Stimulated activated CD8-positive, alpha-beta memory T cell treated with anti-CD3 and anti-CD28 coated beads, Interleukin-12 subunit alpha, Interleukin-12 subunit beta, amount 100 ng/mL, for 4 hours (primary cell): ENCODE results near the gene ANAPC1.
"Not testable (repeated sequence)": the region's sequence is repeated elsewhere in the genome, so short reads cannot be mapped to it uniquely, and the experiment has no call there.

Experiments
- DNase-seq: peaks from one replicate; pipeline ENCODE4 v3.0.0-alpha.2; 2020; ENCODE audit warnings: low read depth

ANAPC1 gene

DNA sequence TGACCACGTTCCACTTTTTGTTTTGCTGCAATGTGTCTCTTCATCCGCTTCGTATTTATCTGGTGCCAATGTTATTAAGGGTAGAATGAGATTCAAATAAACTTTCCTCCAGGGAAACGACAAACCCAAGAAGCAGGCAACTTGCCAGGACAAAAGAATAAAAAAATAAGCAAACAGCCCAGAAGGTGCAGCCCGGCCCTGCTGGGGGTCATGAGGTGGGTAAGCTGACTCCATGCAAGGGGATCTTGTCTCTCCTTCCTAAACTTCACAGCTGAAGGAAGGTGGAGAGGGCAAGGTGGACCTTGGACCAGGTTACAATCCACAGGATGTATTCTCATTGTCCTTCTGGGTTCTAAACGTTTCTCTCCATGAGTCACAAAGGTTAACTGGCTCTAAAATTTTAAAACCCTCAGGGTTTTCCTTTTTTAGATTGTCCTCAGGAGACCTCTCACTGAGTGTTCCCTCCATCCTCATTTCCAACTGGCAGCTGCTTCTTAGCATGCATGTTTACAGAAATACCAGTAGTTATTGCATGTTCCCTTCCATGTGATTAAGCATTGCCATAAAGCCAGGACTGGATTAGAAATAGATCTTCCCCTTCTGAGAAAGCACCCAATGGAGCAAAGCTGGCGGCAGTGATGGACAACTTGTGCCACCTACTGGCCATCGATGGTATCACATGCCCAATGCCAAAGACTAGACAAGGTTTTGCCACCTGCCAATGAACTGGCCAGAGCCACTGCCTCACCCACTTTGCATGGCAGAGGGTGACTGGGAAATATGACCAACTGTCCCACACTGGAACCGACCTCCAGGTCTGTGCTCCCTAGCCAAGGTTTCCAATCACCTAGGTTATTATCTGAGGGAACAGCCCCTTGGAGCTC is 147.9 kb downstream of the ANAPC1 start:
- DNase-seq = not testable (repeated sequence)

GRCh38 chr2:111735420-111735819 is 148.6 kb downstream of the ANAPC1 start:
- DNase-seq = not testable (repeated sequence)

DNA sequence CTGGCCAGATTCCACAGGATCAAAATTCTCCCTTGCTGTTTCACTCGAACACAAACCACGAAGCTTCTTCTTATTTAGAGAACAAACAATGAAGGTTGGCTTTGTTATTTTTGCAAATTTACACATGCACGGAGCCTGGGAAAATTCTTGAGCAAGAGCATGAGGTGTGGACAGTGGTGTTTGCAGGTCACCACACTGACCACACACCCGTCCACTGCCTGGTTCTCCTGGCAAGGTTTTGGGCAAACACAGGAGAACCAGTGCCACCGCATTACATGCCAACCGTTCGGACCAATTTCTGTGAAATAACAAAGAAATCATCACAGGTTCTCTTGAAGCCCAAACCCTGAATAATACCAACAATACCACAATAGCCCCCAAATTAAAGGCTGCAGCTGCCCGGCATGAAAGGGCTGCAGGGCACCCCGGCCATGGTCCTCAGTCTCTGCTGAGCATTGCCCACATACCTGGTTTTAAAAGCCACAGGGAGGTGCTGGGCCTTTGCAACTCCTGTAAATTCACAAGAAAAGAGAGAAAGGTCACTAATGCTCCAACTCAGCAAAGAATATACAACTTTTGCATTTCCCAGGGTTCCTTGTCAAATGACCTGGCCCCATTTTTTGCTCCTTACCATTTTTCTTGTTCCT is 154.1 kb downstream of the ANAPC1 start:
- DNase-seq = not testable (repeated sequence)

DNA sequence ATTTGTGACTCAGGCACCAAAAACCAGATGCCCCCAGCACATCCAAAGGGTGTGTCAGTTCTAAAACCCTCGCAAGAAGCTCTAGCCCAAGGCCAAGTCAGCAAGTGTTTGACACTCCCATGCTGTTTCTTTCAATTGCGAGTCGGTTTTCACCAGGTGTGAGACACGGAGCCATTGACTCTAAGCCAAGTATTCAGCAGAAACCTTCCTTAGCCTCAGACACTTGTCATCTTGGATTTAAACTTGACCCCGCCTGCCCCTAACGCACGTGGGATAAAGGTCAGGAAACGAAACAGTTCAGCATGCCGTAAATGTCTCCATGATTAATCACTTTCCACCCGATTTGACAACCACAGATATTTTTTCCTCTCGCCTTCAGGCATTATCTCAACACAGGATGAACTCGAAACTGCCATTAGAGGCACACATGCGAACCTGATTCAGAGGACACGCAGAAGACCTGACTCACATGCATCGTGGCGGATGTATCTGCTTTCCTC is 156.3 kb downstream of the ANAPC1 start:
- not testable (repeated sequence) for DNase-seq

DNA sequence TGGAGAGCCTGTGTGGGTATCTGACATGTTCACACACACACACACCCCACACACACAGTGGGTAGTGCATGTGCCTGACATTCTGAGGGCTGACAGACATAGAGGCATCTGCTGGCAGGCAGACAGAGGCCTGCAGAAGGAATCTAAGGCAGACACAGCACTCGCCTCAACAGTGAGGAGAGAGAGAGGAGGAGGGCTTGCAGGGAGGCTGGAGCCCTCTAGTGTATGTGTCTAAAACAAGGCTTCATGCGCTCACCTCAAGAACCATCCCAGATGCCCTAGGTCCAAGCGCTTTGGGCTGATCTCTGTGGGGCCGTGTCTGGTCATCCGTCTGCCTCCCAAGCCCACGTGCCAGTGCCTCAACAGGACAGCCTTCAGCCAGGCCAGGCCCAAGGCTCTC is 158.3 kb downstream of the ANAPC1 start:
- not testable (repeated sequence) for DNase-seq

DNA sequence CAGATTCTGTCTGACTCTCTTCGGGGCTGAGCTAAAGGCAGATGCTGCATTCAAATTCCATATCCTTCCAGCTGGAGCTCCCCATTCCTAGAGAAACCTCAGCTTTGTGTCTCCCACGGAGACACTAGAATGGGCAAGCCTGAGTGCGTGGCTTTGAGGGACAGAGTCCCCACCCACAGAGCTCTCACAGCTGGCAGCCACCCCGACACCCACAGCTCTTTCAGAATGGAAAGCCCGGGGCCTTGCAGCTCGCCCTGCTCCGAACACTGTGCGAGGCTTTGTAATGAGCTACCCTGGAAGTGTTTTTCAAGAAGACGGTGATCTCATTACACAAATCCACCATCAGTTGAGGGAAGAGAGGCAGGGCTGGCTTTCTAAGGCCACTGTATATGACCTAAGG is 164.4 kb downstream of the ANAPC1 start:
- DNase-seq = not testable (repeated sequence)
